HEK293 (cell line): ENCODE data around the gene GRB7.

Experiments
- CTCF ChIA-PET: fragments of 350-600 bp; formaldehyde crosslinking; extraction: SDS; loops from one replicate; lab custom pipeline; 2021; ENCODE audit warnings: antibody characterized with exemption; lab: Yijun Ruan, JAX
- POLR2A ChIA-PET: fragments of 300-600 bp; formaldehyde crosslinking; extraction: SDS; loops from one replicate; lab custom pipeline; 2020; ENCODE audit warnings: antibody characterized with exemption, inconsistent platforms; lab: Yijun Ruan, JAX
- H3K27ac ChIP-seq: fragments of 200-500 bp; sonication (Bioruptor generic); 2 replicates; pipeline ENCODE4 v1.5.1; 2014; ENCODE audit warnings: low read depth, low read length, control low read depth, inconsistent platforms; ENCODE audit errors: extremely low read depth
- H3K36me3 ChIP-seq, 2 experiments: fragments of 200-500 bp in 1 of 2; sonication (Bioruptor generic) in 1 of 2; 1 replicate in 1 of 2; 2 replicates in 1 of 2; pipeline ENCODE4 v1.5.1; 2014 to 2017; ENCODE audit warnings: inconsistent platforms in 2 of 2, low read length in 2 of 2; ENCODE audit not compliant: control insufficient read depth in 2 of 2, insufficient read depth in 1 of 2
- H3K4me1 ChIP-seq: fragments of 200-500 bp; sonication (Bioruptor generic); 2 replicates; pipeline ENCODE4 v1.5.1; 2014; ENCODE audit warnings: mild to moderate bottlenecking, low read length, inconsistent platforms; ENCODE audit not compliant: control insufficient read depth, insufficient read depth
- H3K4me3 ChIP-seq: 2 replicates; pipeline ENCODE4 v1.5.1; 2011; ENCODE audit warnings: low read depth, mild to moderate bottlenecking, control low read depth, low read length, moderate library complexity
- H3K9me3 ChIP-seq: fragments of 200-500 bp; sonication (Bioruptor generic); 2 replicates; pipeline ENCODE4 v1.5.1; 2014; ENCODE audit warnings: low read depth, low read length, inconsistent platforms; ENCODE audit not compliant: control insufficient read depth, insufficient read depth
- BCL11A ChIP-seq: fragments of 450-650 bp; formaldehyde crosslinking; IDR thresholded peaks from 2 replicates; pipeline ENCODE4 v1.5.1; 2016; ENCODE audit warnings: low read depth, missing biosample characterization, missing genetic modification characterization
- HIC1 ChIP-seq: fragments of 450-650 bp; formaldehyde crosslinking; IDR thresholded peaks from 2 replicates; pipeline ENCODE4 v1.5.1; 2016; ENCODE audit warnings: missing biosample characterization, missing genetic modification characterization
- HOXC10 ChIP-seq: sonication (generic); formaldehyde crosslinking; IDR thresholded peaks from 2 replicates; pipeline ENCODE4 v1.8.1; 2023; ENCODE audit warnings: mild to moderate bottlenecking, missing genetic modification reagents
- MEIS1 ChIP-seq: sonication (generic); formaldehyde crosslinking; IDR thresholded peaks from 2 replicates; pipeline ENCODE4 v1.8.1; 2022; ENCODE audit warnings: missing genetic modification reagents, mild to moderate bottlenecking, borderline replicate concordance
- OSR2 ChIP-seq: fragments of 450-650 bp; formaldehyde crosslinking; IDR thresholded peaks from 2 replicates; pipeline ENCODE4 v1.5.1; 2016; ENCODE audit warnings: missing biosample characterization, missing genetic modification characterization
- ZBTB17 ChIP-seq: fragments of 450-650 bp; formaldehyde crosslinking; IDR thresholded peaks from 2 replicates; pipeline ENCODE4 v1.5.1; 2016; ENCODE audit warnings: missing biosample characterization, missing genetic modification characterization
- ZNF114 ChIP-seq: fragments of 450-650 bp; formaldehyde crosslinking; IDR thresholded peaks from 2 replicates; pipeline ENCODE4 v1.5.0; 2017; ENCODE audit warnings: missing biosample characterization, missing genetic modification characterization
- ZNF169 ChIP-seq: fragments of 450-650 bp; formaldehyde crosslinking; IDR thresholded peaks from 2 replicates; pipeline ENCODE4 v1.5.1; 2016; ENCODE audit warnings: missing biosample characterization, missing genetic modification characterization
- ZNF174 ChIP-seq: fragments of 450-650 bp; formaldehyde crosslinking; IDR thresholded peaks from 2 replicates; pipeline ENCODE4 v1.5.0; 2017; ENCODE audit warnings: missing biosample characterization, mild to moderate bottlenecking, missing genetic modification characterization
- ZNF202 ChIP-seq: fragments of 450-650 bp; formaldehyde crosslinking; IDR thresholded peaks from 2 replicates; pipeline ENCODE4 v1.5.1; 2016; ENCODE audit warnings: missing biosample characterization, missing genetic modification characterization, borderline replicate concordance
- ZNF221 ChIP-seq: fragments of 450-650 bp; formaldehyde crosslinking; IDR thresholded peaks from 2 replicates; pipeline ENCODE4 v1.5.1; 2017; ENCODE audit warnings: missing biosample characterization, missing genetic modification characterization, borderline replicate concordance
- ZNF23 ChIP-seq: fragments of 450-650 bp; formaldehyde crosslinking; IDR thresholded peaks from 2 replicates; pipeline ENCODE4 v1.5.1; 2016; ENCODE audit warnings: missing biosample characterization, missing genetic modification characterization, borderline replicate concordance
- ZNF239 ChIP-seq: fragments of 450-650 bp; formaldehyde crosslinking; IDR thresholded peaks from 2 replicates; pipeline ENCODE4 v1.5.1; 2016; ENCODE audit warnings: missing biosample characterization, missing genetic modification characterization
- ZNF354C ChIP-seq: fragments of 450-650 bp; formaldehyde crosslinking; IDR thresholded peaks from 2 replicates; pipeline ENCODE4 v1.5.1; 2016; ENCODE audit warnings: missing biosample characterization, missing genetic modification characterization, low read depth, borderline replicate concordance
- ZNF404 ChIP-seq: fragments of 450-650 bp; formaldehyde crosslinking; IDR thresholded peaks from 2 replicates; pipeline ENCODE4 v1.5.1; 2017; ENCODE audit warnings: missing biosample characterization, missing genetic modification characterization
- ZNF433 ChIP-seq: fragments of 450-650 bp; formaldehyde crosslinking; IDR thresholded peaks from 2 replicates; pipeline ENCODE4 v1.5.1; 2016; ENCODE audit warnings: missing biosample characterization, missing genetic modification characterization, low read depth
- ZNF473 ChIP-seq: fragments of 450-650 bp; formaldehyde crosslinking; IDR thresholded peaks from 2 replicates; pipeline ENCODE4 v1.5.1; 2017; ENCODE audit warnings: missing biosample characterization, missing genetic modification characterization
- ZNF48 ChIP-seq: fragments of 450-650 bp; formaldehyde crosslinking; IDR thresholded peaks from 2 replicates; pipeline ENCODE4 v1.5.1; 2016; ENCODE audit warnings: missing biosample characterization, missing genetic modification characterization
- ZNF549 ChIP-seq: fragments of 450-650 bp; IDR thresholded peaks from 2 replicates; pipeline ENCODE4 v1.5.1; 2018; ENCODE audit warnings: missing biosample characterization, missing genetic modification characterization, mild to moderate bottlenecking, inconsistent platforms, moderate library complexity
- ZNF558 ChIP-seq: fragments of 450-650 bp; formaldehyde crosslinking; IDR thresholded peaks from 2 replicates; pipeline ENCODE4 v1.5.1; 2016; ENCODE audit warnings: missing biosample characterization, missing genetic modification characterization
- ZNF596 ChIP-seq: fragments of 450-650 bp; IDR thresholded peaks from 2 replicates; pipeline ENCODE4 v1.5.0; 2018; ENCODE audit warnings: missing biosample characterization, mild to moderate bottlenecking, missing genetic modification characterization, moderate library complexity
- ZNF621 ChIP-seq: fragments of 450-650 bp; formaldehyde crosslinking; IDR thresholded peaks from 2 replicates; pipeline ENCODE4 v1.5.1; 2017; ENCODE audit warnings: missing biosample characterization, missing genetic modification characterization
- ZNF626 ChIP-seq: fragments of 450-650 bp; sonication (Bioruptor Pico); formaldehyde crosslinking; IDR thresholded peaks from 2 replicates; pipeline ENCODE4 v1.5.1; 2018; ENCODE audit warnings: missing biosample characterization, missing genetic modification characterization, inconsistent platforms
- ZNF677 ChIP-seq: fragments of 450-650 bp; IDR thresholded peaks from 2 replicates; pipeline ENCODE4 v1.5.0; 2018; ENCODE audit warnings: missing biosample characterization, mild to moderate bottlenecking, missing genetic modification characterization, moderate library complexity
- ZNF76 ChIP-seq: fragments of 450-650 bp; formaldehyde crosslinking; IDR thresholded peaks from 2 replicates; pipeline ENCODE4; 2016; ENCODE audit warnings: low read depth, missing biosample characterization, missing genetic modification characterization, borderline replicate concordance
- ZNF843 ChIP-seq: fragments of 450-650 bp; formaldehyde crosslinking; IDR thresholded peaks from 2 replicates; pipeline ENCODE4 v1.5.1; 2016; ENCODE audit warnings: missing biosample characterization, missing genetic modification characterization
- ZSCAN16 ChIP-seq: fragments of 450-650 bp; formaldehyde crosslinking; IDR thresholded peaks from 2 replicates; pipeline ENCODE4 v1.5.1; 2016; ENCODE audit warnings: missing biosample characterization, missing genetic modification characterization
- ZSCAN5A ChIP-seq: fragments of 450-650 bp; formaldehyde crosslinking; IDR thresholded peaks from 2 replicates; pipeline ENCODE4 v1.5.1; 2016; ENCODE audit warnings: missing biosample characterization, missing genetic modification characterization
- TF ChIP-seq, protein P1 (sequence below): fragments of 450-650 bp; formaldehyde crosslinking; IDR thresholded peaks from 2 replicates; pipeline ENCODE4 v1.5.1; 2016; ENCODE audit warnings: missing biosample characterization, missing genetic modification characterization

GRB7 gene

DNA sequence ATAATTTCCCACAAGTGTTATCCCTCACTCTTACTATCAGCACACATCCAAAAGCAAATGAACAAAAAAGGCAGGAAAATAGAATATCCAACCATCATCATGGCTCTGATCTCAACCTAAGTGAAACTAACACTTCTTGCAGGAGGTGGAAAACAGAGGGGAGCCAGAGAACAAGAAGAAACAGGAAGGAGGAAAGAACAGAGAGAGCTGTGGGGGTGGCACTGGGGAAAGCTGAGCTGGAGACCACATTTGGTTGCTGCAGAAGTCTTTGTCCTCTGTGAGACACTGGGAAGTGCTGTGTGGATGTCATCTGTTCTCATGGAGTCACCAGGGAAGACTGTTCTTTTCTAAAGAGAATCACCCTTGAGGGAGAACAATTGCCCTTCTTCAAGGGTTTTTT lies 34.7 kb downstream of the GRB7 start (continued):
- TF ChIP-seq, protein P1, sequence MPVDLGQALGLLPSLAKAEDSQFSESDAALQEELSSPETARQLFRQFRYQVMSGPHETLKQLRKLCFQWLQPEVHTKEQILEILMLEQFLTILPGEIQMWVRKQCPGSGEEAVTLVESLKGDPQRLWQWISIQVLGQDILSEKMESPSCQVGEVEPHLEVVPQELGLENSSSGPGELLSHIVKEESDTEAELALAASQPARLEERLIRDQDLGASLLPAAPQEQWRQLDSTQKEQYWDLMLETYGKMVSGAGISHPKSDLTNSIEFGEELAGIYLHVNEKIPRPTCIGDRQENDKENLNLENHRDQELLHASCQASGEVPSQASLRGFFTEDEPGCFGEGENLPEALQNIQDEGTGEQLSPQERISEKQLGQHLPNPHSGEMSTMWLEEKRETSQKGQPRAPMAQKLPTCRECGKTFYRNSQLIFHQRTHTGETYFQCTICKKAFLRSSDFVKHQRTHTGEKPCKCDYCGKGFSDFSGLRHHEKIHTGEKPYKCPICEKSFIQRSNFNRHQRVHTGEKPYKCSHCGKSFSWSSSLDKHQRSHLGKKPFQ (tag by site-specific recombination), result no peak
- TF ChIP-seq ZNF433 (tag by site-specific recombination) (no peak), MEIS1 (no peak)

DNA sequence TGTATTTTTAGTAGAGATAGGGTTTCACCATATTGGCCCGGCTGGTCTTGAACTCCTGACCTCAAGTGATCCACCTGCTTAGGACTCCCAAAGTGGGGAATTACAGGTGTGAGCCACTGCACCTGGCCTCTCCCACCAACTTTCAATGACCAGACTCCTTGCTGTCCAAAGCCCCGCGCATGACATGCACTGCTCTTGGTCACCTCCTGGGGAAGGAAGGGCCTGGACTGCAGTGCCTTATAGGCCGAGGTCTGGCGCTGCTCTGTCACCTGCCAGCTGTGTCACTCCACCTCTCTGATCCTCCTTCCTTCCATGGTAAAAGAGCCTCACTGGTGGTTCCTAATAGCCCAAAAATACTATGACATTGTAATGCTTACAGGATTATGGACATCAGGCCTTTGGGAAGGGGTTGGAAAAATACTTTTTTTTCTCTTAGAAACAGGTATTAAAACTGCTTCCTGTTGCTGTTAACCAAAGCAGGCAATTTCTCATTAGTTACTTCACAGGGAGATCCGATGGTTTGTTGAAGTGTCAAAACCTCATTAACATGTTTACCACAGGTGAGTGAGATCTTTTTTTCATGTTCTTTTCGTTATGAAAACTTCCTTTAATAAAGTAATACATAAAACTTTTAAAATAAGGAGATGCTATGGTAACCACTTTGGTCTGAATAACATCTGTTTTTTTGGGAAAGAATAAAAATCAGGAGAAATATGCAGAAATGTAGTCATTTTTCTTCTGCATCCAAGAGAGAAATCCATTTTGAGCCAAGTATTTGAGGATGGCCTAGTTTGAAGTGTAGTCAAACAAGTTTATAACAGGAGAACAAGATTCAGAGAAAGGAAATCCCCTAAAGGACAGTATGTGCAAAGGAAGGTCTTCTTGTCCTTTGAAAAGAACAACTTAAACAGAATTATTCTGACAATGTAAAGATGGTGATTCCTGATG lies 35.5 kb downstream of the GRB7 start:
- POLR2A ChIA-PET, result no interaction called here
- CTCF ChIA-PET, result no interaction called here
- TF ChIP-seq ZNF169 (tag by site-specific recombination) (no peak), ZNF221 (tag by site-specific recombination) (no peak), ZNF76 (no peak), ZNF596 (tag by site-specific recombination) (no peak), ZNF677 (tag by site-specific recombination) (no peak), ZNF549 (no peak), OSR2 (tag by site-specific recombination) (no peak), ZNF626 (no peak), ZNF621 (tag by site-specific recombination) (no peak), ZNF843 (tag by site-specific recombination) (no peak), ZNF48 (tag by site-specific recombination) (no peak), ZNF114 (tag by site-specific recombination) (no peak), ZNF404 (tag by site-specific recombination) (no peak), ZNF23 (tag by site-specific recombination) (no peak), ZNF239 (tag by site-specific recombination) (no peak), BCL11A (tag by site-specific recombination) (no peak), ZSCAN5A (no peak), MEIS1 (no peak), ZNF354C (tag by site-specific recombination) (no peak)
- H3K4me1 ChIP-seq, result peaks cover 25% of the 10 kb centered on the region
- H3K36me3 ChIP-seq, result no peaks in the 10 kb centered on the region
- no peak overlapping the region for H3K27ac ChIP-seq
- H3K9me3 ChIP-seq, result no peaks in the 10 kb centered on the region
- no peak overlapping the region for H3K4me3 ChIP-seq

GRCh38 chr17:39774047-39774446 lies 36.3 kb downstream of the GRB7 start:
- no peak overlapping the region for H3K4me3 ChIP-seq
- CTCF ChIA-PET, result no interaction called here
- no peak overlapping the region for H3K27ac ChIP-seq
- H3K36me3 ChIP-seq, result no peaks in the 10 kb centered on the region
- no peaks in the 10 kb centered on the region for H3K9me3 ChIP-seq
- POLR2A ChIA-PET, result no interaction called here
- peaks cover 25% of the 10 kb centered on the region for H3K4me1 ChIP-seq
- TF ChIP-seq ZSCAN16 (tag by site-specific recombination) (no peak), ZNF174 (tag by site-specific recombination) (no peak), HOXC10 (CRISPR knock-in tag) (no peak), ZBTB17 (no peak), ZNF558 (tag by site-specific recombination) (no peak), ZNF621 (tag by site-specific recombination) (no peak), ZNF473 (no peak), ZNF169 (tag by site-specific recombination) (no peak), HIC1 (tag by site-specific recombination) (no peak), ZSCAN5A (no peak), ZNF202 (tag by site-specific recombination) (no peak)
